ENCODE measurements around the gene PSMA3.

Gene PSMA3

GRCh38 chr14:58299401-58300330 lies 55.0 kb downstream of the PSMA3 start:
- no peak for DNase-seq

- no peak for DNase-seq
These were observed 56.8 kb downstream of the PSMA3 start for GRCh38 chr14:58301416-58301815.

- no peak for DNase-seq
These were observed 61.1 kb downstream of the PSMA3 start for GRCh38 chr14:58305730-58306129.

GRCh38 chr14:58307597-58308316 lies 63.1 kb downstream of the PSMA3 start:
- no peak for DNase-seq

GRCh38 chr14:58309086-58309485 lies 64.4 kb downstream of the PSMA3 start:
- no peak for DNase-seq

- DNase-seq, result no peak
These were observed 69.1 kb downstream of the PSMA3 start for GRCh38 chr14:58313699-58314098.

GRCh38 chr14:58315606-58316005 lies 71.0 kb downstream of the PSMA3 start:
- DNase-seq, result no peak

Data from NCI-H2227 treated with DMSO at 0.1 percent for 48 hours (cell line).